ENCODE results near the gene IGSF23.

Gene IGSF23

DNA sequence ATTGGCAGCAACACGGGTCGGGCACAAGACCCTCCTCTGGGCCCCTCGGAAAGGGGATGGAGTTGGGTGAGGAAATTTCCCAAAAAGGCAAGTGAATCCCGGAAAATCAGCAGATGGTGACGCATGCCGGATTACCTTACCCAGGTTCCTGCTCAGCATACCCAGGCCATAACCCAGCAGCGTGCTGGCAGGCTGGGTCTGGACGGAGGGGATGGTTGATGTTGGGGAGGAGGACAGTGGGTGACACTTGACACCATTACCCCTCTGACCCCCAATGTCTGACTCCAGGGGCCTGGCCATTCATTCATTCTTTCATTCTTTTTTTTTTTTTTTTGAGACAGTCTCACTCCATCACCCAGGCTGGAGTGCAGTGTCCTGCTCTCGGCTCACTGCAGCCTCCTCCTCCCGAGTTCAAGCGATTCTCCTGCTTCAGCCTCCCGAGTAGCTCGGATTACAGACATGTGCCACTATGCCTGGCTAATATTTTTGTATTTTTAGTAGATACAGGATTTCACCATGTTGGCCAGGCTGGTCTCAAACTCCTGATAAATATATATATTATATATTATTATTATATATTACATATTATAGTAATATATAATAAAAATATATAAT lies 31.1 kb downstream of the IGSF23 start:
- peak; percentile 68 for DNase-seq (ENCODE audit: low read depth)
- peaks cover 29% of the 10 kb centered on the region for H3K4me1 ChIP-seq (ENCODE audit: control insufficient read depth, insufficient read depth, low read length)

DNA sequence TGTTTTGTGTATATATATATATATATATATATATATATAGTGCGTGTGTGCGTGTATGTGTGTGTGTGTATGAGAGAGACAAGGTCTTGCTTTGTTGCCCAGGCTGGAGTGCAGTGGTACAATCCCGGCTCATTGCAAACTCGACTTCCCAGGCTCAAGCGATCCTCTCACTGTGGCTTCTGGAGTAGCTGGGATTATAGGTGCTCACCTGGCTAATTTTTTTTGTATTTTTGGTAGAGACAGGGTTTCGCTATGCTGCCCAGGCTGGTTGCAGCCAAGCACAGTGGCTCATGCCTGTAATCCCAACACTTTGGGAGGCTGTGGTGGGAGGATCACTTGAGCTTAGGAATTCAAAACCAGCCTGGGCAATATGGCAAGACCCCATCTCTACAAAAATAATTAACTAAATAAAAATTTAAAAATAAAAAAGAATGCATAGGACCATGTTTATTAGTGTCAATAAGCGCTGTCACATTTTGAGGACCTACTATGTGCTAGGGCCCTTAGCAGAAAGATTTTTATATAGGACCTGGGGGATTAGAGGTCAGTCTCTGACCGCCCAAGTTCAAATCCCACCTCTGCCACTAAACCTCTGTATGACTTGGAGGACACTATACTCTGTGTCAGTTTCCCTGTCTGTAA lies 32.2 kb downstream of the IGSF23 start:
- Histone ChIP-seq H3K36me3 (ENCODE audit: control insufficient read depth, insufficient read depth, low read length, severe bottlenecking) (peaks cover 17% of the 10 kb centered on the region), H3K4me3 (ENCODE audit: low read length) (no peak overlapping the region), H3K4me1 (ENCODE audit: control insufficient read depth, insufficient read depth, low read length) (peaks cover 29% of the 10 kb centered on the region), H3K9ac (ENCODE audit: low read length) (no peak overlapping the region), H3K27me3 (replicated peaks; ENCODE audit: control insufficient read depth, insufficient read depth, low read length) (no peaks in the 10 kb centered on the region), H3K9me3 (ENCODE audit: control insufficient read depth, low read length) (no peaks in the 10 kb centered on the region)
- no peak for DNase-seq (ENCODE audit: low read depth)

More for the DNA sequence above, 31.1 kb downstream of the IGSF23 start:
- Histone ChIP-seq H3K27me3 (replicated peaks; ENCODE audit: control insufficient read depth, insufficient read depth, low read length) (no peaks in the 10 kb centered on the region), H3K4me3 (ENCODE audit: low read length) (peak overlapping the region; percentile 95), H3K9ac (ENCODE audit: low read length) (peak overlapping the region; percentile 86), H3K36me3 (ENCODE audit: control insufficient read depth, insufficient read depth, low read length, severe bottlenecking) (peaks cover 7% of the 10 kb centered on the region), H3K9me3 (ENCODE audit: control insufficient read depth, low read length) (no peaks in the 10 kb centered on the region)

DNA sequence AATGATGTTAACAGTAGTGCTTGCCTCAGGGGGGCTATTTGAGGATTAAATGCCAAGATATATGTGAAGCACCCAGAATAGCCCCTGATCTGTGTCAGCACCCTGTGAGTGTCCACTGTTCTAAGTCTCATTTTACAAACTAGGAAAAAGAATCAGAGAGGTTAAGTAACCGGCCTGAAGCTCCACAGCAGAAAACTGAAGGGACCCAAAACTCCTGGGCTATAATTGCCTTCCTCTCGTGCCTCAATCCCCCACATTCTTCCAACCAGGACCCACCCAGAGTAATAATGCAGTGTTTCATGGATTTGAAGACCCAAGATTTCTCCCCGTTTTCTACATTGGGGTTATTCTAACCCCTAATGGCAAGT lies 32.7 kb downstream of the IGSF23 start:
- Histone ChIP-seq H3K9ac (ENCODE audit: low read length) (no peak overlapping the region), H3K9me3 (ENCODE audit: control insufficient read depth, low read length) (no peaks in the 10 kb centered on the region), H3K36me3 (ENCODE audit: control insufficient read depth, insufficient read depth, low read length, severe bottlenecking) (peaks cover 22% of the 10 kb centered on the region), H3K4me3 (ENCODE audit: low read length) (no peak overlapping the region), H3K4me1 (ENCODE audit: control insufficient read depth, insufficient read depth, low read length) (peaks cover 24% of the 10 kb centered on the region), H3K27me3 (replicated peaks; ENCODE audit: control insufficient read depth, insufficient read depth, low read length) (no peaks in the 10 kb centered on the region)
- no peak for DNase-seq (ENCODE audit: low read depth)

DNA sequence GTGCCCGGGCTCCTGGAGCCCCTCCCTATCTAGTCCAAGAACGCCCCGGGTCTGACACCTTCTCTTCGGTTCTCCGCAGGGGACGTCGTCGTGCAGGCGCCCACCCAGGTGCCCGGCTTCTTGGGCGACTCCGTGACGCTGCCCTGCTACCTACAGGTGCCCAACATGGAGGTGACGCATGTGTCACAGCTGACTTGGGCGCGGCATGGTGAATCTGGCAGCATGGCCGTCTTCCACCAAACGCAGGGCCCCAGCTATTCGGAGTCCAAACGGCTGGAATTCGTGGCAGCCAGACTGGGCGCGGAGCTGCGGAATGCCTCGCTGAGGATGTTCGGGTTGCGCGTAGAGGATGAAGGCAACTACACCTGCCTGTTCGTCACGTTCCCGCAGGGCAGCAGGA lies 33.8 kb downstream of the IGSF23 start:
- peaks cover 21% of the 10 kb centered on the region for H3K4me1 ChIP-seq (ENCODE audit: control insufficient read depth, insufficient read depth, low read length)
- no peaks in the 10 kb centered on the region for H3K9me3 ChIP-seq (ENCODE audit: control insufficient read depth, low read length)
- no peak overlapping the region for H3K4me3 ChIP-seq (ENCODE audit: low read length)
- DNase-seq (ENCODE audit: low read depth), result no peak
- H3K27me3 ChIP-seq (replicated peaks; ENCODE audit: control insufficient read depth, insufficient read depth, low read length), result no peaks in the 10 kb centered on the region
- no peak overlapping the region for H3K9ac ChIP-seq (ENCODE audit: low read length)
- peaks cover 33% of the 10 kb centered on the region for H3K36me3 ChIP-seq (ENCODE audit: control insufficient read depth, insufficient read depth, low read length, severe bottlenecking)

DNA sequence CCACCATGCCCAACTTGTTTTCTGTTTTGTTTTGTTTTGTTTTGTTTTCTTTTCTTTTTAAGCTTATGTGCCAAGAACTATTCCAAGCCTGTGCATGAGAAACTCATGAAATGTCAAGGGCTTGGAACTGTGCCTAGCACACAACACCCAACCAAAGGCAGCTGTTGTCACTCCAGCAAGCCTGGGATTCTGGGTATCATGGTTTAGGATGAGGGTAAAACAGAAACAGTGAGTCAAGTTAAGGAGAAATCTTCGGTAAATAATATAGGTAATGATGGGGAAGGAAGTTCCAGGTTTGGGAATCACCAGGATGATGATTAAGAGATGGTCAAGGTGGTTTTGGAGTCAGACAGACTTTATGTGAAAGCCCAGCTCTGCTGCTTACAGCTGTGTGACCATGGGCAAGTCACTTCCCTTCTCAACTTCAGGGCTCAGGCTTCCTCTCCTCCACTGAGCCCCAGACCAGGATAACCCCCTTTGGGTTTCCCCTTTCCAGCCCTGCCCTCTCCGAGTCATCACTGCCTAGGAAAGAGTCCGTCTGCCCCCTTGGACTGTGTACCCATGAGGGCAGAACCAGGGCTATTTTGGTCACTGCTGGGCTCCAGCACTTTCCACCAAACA lies 35.4 kb downstream of the IGSF23 start:
- peak; percentile 88 for DNase-seq (ENCODE audit: low read depth)
- no peak overlapping the region for H3K9ac ChIP-seq (ENCODE audit: low read length)
- no peaks in the 10 kb centered on the region for H3K27me3 ChIP-seq (replicated peaks; ENCODE audit: control insufficient read depth, insufficient read depth, low read length)
- no peaks in the 10 kb centered on the region for H3K9me3 ChIP-seq (ENCODE audit: control insufficient read depth, low read length)
- H3K4me3 ChIP-seq (ENCODE audit: low read length), result no peak overlapping the region
- H3K4me1 ChIP-seq (ENCODE audit: control insufficient read depth, insufficient read depth, low read length), result peaks cover 18% of the 10 kb centered on the region
- peaks cover 46% of the 10 kb centered on the region for H3K36me3 ChIP-seq (ENCODE audit: control insufficient read depth, insufficient read depth, low read length, severe bottlenecking)

DNA sequence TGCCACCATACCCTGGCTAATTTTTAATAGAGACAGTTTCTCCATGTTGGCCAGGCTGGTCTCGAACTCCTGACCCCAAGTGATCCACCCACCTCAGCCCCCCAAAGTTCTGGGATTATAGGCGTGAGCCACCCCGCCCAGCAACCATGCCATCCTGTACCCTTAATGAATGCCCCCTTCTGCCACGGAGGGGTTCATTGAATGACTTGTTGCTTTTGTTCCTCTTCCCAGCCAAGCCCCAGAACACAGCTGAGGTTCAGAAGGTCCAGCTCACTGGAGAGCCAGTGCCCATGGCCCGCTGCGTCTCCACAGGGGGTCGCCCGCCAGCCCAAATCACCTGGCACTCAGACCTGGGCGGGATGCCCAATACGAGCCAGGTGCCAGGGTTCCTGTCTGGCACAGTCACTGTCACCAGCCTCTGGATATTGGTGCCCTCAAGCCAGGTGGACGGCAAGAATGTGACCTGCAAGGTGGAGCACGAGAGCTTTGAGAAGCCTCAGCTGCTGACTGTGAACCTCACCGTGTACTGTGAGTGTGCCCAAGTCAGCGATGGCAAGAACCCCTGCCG lies 36.3 kb downstream of the IGSF23 start:
- H3K4me3 ChIP-seq (ENCODE audit: low read length), result no peak overlapping the region
- H3K36me3 ChIP-seq (ENCODE audit: control insufficient read depth, insufficient read depth, low read length, severe bottlenecking), result peaks cover 49% of the 10 kb centered on the region

DNA sequence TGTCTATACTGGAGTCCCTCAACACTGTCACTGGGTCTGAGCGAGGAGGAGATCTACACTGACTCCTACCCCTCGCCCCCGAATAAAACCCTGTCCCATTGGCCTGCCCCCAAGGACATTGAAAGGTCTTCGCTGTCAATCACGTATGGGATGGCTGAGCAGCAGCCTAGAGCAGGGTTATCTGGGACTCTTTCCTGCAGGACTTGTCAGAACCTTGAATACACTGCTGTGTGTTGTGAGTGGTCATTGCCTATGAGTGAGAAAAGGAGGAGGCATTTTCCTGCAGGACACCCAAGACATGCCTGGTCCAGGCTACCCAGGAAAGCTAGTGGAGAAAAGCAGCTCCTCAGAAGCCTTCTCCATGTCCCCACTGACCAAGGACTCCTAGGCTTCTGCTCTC lies 40.0 kb downstream of the IGSF23 start:
- Histone ChIP-seq H3K27me3 (replicated peaks; ENCODE audit: control insufficient read depth, insufficient read depth, low read length) (no peaks in the 10 kb centered on the region), H3K9ac (ENCODE audit: low read length) (no peak overlapping the region), H3K4me3 (ENCODE audit: low read length) (no peak overlapping the region), H3K9me3 (ENCODE audit: control insufficient read depth, low read length) (no peaks in the 10 kb centered on the region), H3K4me1 (ENCODE audit: control insufficient read depth, insufficient read depth, low read length) (peaks cover 10% of the 10 kb centered on the region), H3K36me3 (ENCODE audit: control insufficient read depth, insufficient read depth, low read length, severe bottlenecking) (peaks cover 74% of the 10 kb centered on the region)
- DNase-seq (ENCODE audit: low read depth), result no peak

More for the DNA sequence above, 36.3 kb downstream of the IGSF23 start:
- Histone ChIP-seq H3K9me3 (ENCODE audit: control insufficient read depth, low read length) (no peaks in the 10 kb centered on the region), H3K4me1 (ENCODE audit: control insufficient read depth, insufficient read depth, low read length) (peaks cover 15% of the 10 kb centered on the region), H3K9ac (ENCODE audit: low read length) (no peak overlapping the region), H3K27me3 (replicated peaks; ENCODE audit: control insufficient read depth, insufficient read depth, low read length) (no peaks in the 10 kb centered on the region)
- no peak for DNase-seq (ENCODE audit: low read depth)

DNA sequence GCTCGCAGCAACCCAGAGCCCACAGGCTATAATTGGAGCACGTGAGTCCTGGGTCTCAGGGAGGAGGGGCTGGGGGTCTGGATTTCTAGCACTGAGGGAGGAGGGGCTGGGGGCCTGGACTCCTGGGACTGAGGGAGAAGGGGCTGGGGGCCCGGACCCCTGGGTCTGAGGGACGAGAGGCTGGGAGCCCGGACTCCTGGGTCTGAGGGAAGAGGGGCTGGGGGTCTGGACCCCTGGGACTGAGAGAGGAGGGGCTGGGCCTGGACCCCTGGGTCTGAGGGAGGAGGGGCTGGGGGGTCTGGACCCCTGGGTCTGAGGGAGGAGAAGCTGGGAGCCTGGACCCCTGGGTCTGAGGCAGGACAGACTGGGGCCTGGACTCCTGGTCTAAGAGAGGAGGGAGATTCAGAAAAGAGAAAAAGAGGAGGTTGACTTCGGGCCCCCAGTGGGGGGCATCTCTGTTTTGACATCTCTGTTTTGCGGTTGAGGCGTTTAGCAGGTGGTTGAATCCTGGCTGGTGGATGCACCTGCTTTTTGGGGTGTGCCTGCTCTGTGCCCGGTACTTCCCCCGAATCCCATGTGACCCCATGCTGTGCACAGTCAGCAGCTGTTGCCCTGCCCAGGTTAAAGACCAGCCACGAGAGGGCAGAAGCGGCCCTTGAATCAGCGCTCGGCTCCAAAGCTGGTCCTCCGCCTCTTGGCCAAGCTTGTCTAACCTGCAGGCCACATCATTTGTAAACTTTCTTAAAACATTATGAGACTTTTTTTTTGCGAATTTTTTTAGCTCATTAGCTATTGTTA lies 40.8 kb downstream of the IGSF23 start:
- Histone ChIP-seq H3K9me3 (ENCODE audit: control insufficient read depth, low read length) (no peaks in the 10 kb centered on the region), H3K9ac (ENCODE audit: low read length) (no peak overlapping the region), H3K4me3 (ENCODE audit: low read length) (no peak overlapping the region), H3K36me3 (ENCODE audit: control insufficient read depth, insufficient read depth, low read length, severe bottlenecking) (peaks cover 79% of the 10 kb centered on the region), H3K27me3 (replicated peaks; ENCODE audit: control insufficient read depth, insufficient read depth, low read length) (no peaks in the 10 kb centered on the region), H3K4me1 (ENCODE audit: control insufficient read depth, insufficient read depth, low read length) (peaks cover 3% of the 10 kb centered on the region)
- DNase-seq (ENCODE audit: low read depth), result peak; percentile 35

DNA sequence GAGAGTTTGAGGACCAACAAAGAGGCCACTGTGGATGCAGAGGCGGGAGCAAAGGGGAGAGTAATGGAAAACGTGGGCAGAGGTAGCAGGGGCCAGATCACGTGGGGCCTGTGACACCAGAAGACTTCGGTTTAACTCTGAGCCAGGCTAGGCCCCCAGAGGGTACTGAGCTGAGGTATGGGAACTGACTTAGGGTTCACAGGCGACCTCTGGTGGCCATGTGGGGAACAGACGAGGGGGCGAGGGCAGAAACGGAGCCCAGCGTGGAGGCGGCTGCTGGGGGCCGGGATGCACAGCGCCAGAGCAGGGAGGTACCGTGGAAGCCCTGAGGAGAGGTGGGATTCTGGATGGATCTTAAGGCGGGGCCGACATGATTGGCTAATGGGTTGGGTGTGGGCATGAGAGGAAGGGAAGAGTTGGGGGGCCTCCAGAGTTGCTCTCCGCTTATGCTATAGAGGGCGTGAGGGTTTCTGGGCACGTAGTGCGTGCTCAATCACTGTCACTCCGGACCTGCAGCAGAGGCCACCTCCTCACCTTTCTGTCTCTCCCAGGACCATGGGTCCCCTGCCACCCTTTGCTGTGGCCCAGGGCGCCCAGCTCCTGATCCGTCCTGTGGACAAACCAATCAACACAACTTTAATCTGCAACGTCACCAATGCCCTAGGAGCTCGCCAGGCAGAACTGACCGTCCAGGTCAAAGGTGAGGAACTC lies 44.0 kb downstream of the IGSF23 start:
- Histone ChIP-seq H3K4me3 (ENCODE audit: low read length) (no peak overlapping the region), H3K9me3 (ENCODE audit: control insufficient read depth, low read length) (no peaks in the 10 kb centered on the region), H3K4me1 (ENCODE audit: control insufficient read depth, insufficient read depth, low read length) (peaks cover 3% of the 10 kb centered on the region), H3K36me3 (ENCODE audit: control insufficient read depth, insufficient read depth, low read length, severe bottlenecking) (peaks cover 73% of the 10 kb centered on the region), H3K9ac (ENCODE audit: low read length) (no peak overlapping the region), H3K27me3 (replicated peaks; ENCODE audit: control insufficient read depth, insufficient read depth, low read length) (no peaks in the 10 kb centered on the region)
- DNase-seq (ENCODE audit: low read depth), result peak; percentile 86

DNA sequence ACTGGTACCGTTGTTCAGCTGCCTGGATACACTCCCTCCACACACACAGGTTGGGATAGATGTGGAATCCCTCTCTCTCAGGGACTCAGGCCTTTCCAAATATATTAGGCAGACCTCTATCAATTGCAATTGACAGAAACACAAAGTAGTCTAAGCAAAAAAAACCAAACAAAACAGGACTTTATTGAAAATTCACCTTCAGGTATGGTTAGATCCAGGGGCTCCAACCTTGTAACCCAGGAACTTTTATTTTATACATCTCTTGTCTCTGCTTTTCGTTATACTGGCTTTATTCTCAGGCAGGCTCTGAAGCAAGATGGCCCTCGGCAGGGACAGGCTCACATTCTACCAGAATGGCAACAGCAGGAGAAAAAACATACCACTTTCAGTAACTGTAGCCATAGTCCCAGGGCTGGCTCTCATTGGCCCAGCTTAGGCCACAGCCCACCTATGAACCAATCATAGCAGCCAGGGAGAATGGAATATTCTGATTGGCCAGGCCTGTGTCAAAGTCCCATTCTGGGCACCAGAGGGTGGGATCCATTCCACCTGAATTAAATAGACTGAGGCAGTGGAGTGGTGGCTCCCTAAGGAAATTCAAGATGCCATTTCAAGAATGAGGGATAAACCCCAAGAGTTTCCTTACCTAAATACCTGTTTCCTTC lies 44.8 kb downstream of the IGSF23 start:
- Histone ChIP-seq H3K9ac (ENCODE audit: low read length) (no peak overlapping the region), H3K27me3 (replicated peaks; ENCODE audit: control insufficient read depth, insufficient read depth, low read length) (no peaks in the 10 kb centered on the region), H3K4me1 (ENCODE audit: control insufficient read depth, insufficient read depth, low read length) (peaks cover 6% of the 10 kb centered on the region), H3K36me3 (ENCODE audit: control insufficient read depth, insufficient read depth, low read length, severe bottlenecking) (peaks cover 69% of the 10 kb centered on the region), H3K9me3 (ENCODE audit: control insufficient read depth, low read length) (no peaks in the 10 kb centered on the region), H3K4me3 (ENCODE audit: low read length) (no peak overlapping the region)
- DNase-seq (ENCODE audit: low read depth), result no peak

Data from adipocyte (in vitro differentiated cells).